ENCODE results near the gene DCP1B.

DCP1B gene

DNA sequence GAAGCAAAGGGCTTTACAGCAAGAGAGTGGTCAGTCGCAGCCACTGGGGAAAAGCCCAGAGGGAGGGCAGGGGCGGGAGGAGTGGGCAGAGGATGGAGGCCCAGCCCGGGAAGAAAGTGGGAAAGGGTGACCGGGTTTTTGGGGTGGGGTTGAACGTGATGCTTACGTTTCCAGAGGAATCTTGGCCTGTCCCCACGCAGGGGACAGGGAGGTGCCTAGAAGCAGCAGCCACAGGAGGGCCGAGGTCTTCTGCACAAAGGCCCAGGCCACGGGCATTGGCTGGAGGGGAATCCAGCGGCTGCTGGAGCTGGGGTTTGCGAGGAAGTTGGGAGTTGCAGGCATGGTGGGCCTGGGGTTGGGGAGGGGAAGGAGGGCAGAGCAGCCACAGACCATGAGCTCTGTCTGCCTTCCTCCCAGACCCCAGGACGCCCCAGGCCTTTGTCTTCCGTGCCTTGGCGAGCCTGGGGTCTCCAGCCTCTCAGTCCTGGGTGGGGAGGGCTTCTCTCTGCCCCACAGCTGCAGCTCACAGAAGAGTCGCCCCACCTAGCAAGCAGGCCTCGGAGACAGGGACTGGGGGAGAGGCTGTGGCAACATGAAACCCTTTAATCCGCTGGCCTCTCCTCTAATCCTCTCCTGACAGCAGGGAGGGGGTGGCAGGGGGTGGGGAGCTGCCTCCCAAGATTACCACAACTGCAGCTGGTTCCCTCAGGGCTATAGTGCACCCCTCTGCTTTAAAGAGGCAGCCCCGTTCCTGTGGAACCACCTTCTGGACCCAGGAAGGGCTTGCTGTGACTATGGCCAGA, 86.0 kb downstream of the DCP1B start, which contains the start of gene CACNA2D4:
CACNA2D4 (minus strand) TSS at position 572 of the 803 bp plus-strand sequence; CDS start at position 393, 179 bp downstream.
- DNase-seq (ENCODE audit: extremely low read depth, low read depth), result no peak
- TF ChIP-seq, protein P1, sequence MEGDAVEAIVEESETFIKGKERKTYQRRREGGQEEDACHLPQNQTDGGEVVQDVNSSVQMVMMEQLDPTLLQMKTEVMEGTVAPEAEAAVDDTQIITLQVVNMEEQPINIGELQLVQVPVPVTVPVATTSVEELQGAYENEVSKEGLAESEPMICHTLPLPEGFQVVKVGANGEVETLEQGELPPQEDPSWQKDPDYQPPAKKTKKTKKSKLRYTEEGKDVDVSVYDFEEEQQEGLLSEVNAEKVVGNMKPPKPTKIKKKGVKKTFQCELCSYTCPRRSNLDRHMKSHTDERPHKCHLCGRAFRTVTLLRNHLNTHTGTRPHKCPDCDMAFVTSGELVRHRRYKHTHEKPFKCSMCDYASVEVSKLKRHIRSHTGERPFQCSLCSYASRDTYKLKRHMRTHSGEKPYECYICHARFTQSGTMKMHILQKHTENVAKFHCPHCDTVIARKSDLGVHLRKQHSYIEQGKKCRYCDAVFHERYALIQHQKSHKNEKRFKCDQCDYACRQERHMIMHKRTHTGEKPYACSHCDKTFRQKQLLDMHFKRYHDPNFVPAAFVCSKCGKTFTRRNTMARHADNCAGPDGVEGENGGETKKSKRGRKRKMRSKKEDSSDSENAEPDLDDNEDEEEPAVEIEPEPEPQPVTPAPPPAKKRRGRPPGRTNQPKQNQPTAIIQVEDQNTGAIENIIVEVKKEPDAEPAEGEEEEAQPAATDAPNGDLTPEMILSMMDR (IDR thresholded peaks at IDR 0.05; ENCODE audit: low read depth, low read length, missing control alignments), result no peak
- H3K4me3 ChIP-seq (replicated peaks; ENCODE audit: low read depth, low read length), result no peak within 1 kb of the TSS

DNA sequence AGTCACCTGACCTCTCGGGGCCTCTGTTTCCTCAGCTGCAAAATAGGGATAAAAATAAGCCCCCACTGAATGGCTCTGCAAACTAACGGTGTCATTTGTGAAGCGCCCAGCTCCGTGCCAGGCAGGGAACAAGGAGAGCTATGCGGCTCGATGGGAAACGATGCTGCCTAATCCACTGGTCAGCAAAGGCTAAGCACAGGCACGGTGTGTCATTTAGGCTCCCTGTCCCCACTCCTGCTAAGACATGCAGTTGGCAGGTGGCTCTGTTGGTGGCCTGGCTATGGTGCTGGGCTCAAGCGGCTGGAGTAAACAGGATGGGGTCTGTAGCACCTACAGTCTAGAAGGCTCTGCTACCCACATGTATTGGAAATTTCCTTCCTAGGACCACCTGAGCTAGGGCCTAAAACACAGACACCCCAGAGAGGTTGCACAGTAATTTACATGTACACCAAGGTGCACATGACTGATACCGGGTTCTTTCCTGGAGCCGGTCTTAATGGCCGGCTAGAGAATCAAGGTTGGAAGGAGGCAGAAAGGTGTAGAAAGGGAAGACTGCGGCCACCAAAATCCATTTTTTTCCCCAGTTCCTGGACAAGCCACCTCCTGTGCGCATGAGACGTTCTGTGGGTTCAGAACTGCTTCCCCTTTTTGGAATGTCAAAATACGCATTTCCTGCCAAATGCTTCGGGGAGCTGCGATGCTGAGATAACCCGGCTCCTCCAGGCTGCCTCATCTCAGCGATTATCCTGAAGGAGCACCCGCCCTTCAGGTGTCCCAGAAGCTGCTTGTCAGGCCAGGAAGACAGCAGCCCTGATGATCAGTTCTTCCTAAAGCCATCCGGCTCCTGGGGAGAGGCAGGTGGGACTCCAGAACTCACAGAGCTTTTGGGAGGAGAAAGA, 86.8 kb downstream of the DCP1B start:
- TF ChIP-seq, protein P1 (IDR thresholded peaks at IDR 0.05; ENCODE audit: low read depth, low read length, missing control alignments), result no peak
- no peak for DNase-seq (ENCODE audit: extremely low read depth, low read depth)
- H3K4me3 ChIP-seq (replicated peaks; ENCODE audit: low read depth, low read length), result no peak overlapping the region

DNA sequence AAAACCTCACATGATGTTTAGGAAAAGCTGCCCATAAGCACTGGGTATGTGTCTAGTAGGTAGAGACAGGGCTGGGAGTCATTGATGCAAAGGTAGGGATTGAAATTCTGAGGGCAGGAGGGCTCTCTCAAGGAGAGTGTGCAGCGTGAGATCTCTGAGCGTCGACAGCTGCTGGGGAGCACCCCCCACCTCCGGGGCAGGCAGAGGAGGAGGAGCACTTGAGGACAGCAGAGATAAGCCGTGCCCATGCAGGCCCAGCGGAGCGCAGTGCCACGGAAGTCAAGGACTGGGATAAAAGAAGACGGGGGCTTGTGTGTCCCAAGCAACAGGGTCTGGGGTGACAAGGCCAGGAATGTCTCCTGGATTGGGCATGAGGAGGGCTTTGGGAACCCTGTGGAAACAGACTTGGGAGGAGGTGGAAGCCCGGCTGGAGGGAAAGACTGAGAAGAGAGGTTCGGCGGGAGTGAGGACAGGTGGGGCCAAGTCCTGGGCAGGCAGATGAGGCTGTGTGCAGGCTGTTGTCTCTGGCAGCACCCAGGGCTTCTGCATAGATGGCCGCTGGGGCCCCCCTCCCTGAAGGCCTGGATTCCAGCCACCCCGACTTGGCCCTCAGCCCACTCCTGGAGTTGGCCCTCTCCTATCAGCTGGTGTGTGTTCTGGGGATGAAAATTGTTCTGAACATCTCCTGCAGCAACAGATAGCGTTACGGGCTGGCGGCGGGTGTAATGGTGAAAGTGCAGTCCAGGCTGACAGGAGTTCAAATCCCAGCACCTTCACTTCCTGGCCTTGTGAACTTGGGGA, 87.7 kb downstream of the DCP1B start:
- TF ChIP-seq, protein P1 (IDR thresholded peaks at IDR 0.05; ENCODE audit: low read depth, low read length, missing control alignments), result no peak
- no peak for DNase-seq (ENCODE audit: extremely low read depth, low read depth)
- no peak overlapping the region for H3K4me3 ChIP-seq (replicated peaks; ENCODE audit: low read depth, low read length)

DNA sequence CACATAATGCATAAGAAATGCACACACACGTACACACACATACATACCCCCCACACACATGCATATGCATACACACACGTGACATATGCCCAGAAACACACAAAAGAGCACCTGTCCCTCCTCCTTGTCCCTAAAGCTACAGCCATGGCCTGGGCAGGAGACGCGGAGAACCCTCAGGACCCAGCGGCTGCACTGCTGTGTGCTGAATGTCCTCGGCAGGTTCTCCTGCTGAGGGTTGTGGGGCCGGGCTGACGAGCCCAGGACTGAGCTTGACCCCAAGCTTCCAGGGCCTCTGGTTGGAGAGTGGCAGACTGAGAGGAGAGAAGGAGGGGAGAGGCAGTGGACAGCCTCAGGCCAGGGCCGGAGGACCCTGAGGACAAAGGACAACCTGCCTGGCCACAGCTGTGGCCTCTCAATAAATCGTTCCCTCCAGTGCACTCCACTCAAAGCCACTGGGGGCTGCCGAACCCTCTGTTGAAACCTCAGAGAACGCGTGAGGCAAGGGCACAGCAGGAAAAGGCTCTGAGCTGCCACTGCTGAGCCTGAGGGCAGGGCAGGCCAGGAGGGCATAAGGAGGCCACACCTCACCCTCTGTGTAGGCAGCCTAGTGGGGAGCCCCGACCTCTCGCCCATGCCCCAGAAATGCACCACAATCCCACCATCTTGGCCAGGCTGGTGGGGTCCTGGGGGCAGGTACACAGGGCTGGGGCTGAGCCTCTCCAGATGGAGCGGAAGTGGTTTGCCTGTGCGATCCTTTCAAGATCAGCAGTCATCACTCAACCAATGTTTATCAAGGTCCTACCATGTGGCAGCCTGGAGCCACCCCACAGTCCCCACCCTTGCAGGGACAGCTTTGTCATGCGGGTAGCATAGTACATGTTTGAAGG, 88.9 kb downstream of the DCP1B start:
- H3K4me3 ChIP-seq (replicated peaks; ENCODE audit: low read depth, low read length), result no peak overlapping the region
- TF ChIP-seq, protein P1 (IDR thresholded peaks at IDR 0.05; ENCODE audit: low read depth, low read length, missing control alignments), result no peak
- no peak for DNase-seq (ENCODE audit: extremely low read depth, low read depth)

DNA sequence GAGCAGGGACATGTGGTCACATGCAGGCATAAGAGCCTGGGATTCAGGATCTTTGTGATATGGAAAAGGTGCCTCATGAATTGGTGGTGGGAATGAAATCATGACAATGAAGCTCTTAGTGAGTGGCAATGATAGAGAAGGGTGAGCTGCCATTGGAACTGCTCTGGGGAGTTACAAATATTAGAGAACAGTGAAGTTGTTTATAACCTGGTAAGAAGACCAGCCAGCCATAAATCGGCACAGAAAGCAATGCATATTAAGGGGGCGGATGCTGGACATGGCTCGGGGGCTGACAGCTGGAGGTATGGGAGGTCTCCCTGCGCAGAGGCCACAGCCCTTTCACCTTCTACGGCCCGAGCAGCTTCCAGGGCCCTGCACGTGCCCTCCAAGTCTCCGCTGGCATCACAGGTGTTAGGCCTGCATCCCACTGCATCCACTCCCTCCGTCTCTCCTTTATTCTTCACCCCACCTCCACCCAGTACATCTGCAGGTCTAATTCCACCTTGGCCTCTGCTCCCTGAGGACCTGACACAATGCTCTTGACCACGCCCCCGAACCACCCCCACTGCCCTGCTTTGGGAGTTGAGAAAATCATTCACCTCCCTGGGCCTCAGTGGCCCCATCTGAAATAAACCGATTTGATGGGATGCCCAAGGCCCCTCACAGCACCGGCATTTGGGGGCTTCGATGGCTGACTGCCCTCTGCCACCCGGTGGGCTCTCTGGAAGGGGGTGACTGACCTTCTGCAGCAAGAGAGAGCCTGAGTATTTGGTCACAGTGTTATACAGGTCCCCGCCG, 89.9 kb downstream of the DCP1B start:
- H3K4me3 ChIP-seq (replicated peaks; ENCODE audit: low read depth, low read length), result no peak overlapping the region
- DNase-seq (ENCODE audit: extremely low read depth, low read depth), result no peak
- TF ChIP-seq, protein P1 (IDR thresholded peaks at IDR 0.05; ENCODE audit: low read depth, low read length, missing control alignments), result no peak

Measured in HFF-Myc (cell line).